Common myeloid progenitor, CD34-positive (primary cell): Measurements from ENCODE around the gene NMU.

Experiments
- CTCF ChIA-PET: fragments of 350-600 bp; sonication (Branson Sonifier 250); formaldehyde crosslinking; loops from one replicate; lab custom pipeline; 2021; ENCODE audit warnings: antibody characterized with exemption; lab: Charles Lee
- POLR2A ChIA-PET: fragments of 350-600 bp; sonication (Branson Sonifier 250); formaldehyde crosslinking; loops from one replicate; lab custom pipeline; 2021; ENCODE audit warnings: antibody characterized with exemption; lab: Charles Lee
- DNase-seq, 3 donors: peaks; one replicate each; pipeline versions ENCODE4 v3.0.0 to v3.0.0-alpha.2; 2013
- H3K27ac ChIP-seq, 2 experiments: 1 replicate in 1 of 2; 2 replicates in 1 of 2; pipeline ENCODE4 v1.7.0; 2013; ENCODE audit warnings: inconsistent platforms in 2 of 2, low read length in 2 of 2, mild to moderate bottlenecking in 2 of 2, low read depth in 1 of 2, moderate library complexity in 1 of 2; ENCODE audit not compliant: severe bottlenecking in 2 of 2, insufficient read depth in 1 of 2, poor library complexity in 1 of 2
- H3K27me3 ChIP-seq, 5 experiments: replicated peaks in 2 of 5; 1 replicate in 3 of 5; 2 replicates in 2 of 5; pipeline versions ENCODE4 v1.6.1 to v1.7.0; 2013; ENCODE audit warnings: low read length in 4 of 5, mild to moderate bottlenecking in 2 of 5, moderate library complexity in 2 of 5, inconsistent platforms in 1 of 5; ENCODE audit not compliant: insufficient read depth in 5 of 5, control insufficient read depth in 4 of 5
- H3K36me3 ChIP-seq, 4 experiments: 1 replicate in 2 of 4; 2 replicates in 2 of 4; pipeline versions ENCODE4 v1.6.1 to v1.7.0; 2013; ENCODE audit warnings: low read length in 3 of 4, control low read depth in 1 of 4, mild to moderate bottlenecking in 1 of 4; ENCODE audit not compliant: control insufficient read depth in 4 of 4, insufficient read depth in 4 of 4
- H3K4me1 ChIP-seq, 4 experiments: 1 replicate in 3 of 4; 2 replicates in 1 of 4; pipeline versions ENCODE4 v1.6.1 to v1.7.1; 2013; ENCODE audit warnings: low read length in 3 of 4, mild to moderate bottlenecking in 3 of 4, control low read depth in 1 of 4, inconsistent platforms in 1 of 4, moderate library complexity in 1 of 4; ENCODE audit not compliant: control insufficient read depth in 4 of 4, insufficient read depth in 4 of 4; ENCODE audit errors: control extremely low read depth in 1 of 4
- H3K4me3 ChIP-seq, 7 experiments: 1 replicate in 4 of 7; 2 replicates in 3 of 7; pipeline versions ENCODE4 v1.5.1 to v1.7.0; 2013; ENCODE audit warnings: mild to moderate bottlenecking in 7 of 7, low read length in 6 of 7, moderate library complexity in 6 of 7, inconsistent platforms in 2 of 7, low read depth in 2 of 7, control low read depth in 1 of 7; ENCODE audit not compliant: insufficient read depth in 4 of 7, control insufficient read depth in 1 of 7; ENCODE audit errors: extremely low read depth in 1 of 7
- H3K9me3 ChIP-seq, 5 experiments: 1 replicate in 4 of 5; 2 replicates in 1 of 5; pipeline versions ENCODE4 v1.6.1 to v1.7.1; 2013; ENCODE audit warnings: low read length in 4 of 5, mild to moderate bottlenecking in 2 of 5, inconsistent platforms in 1 of 5, low read depth in 1 of 5, moderate library complexity in 1 of 5; ENCODE audit not compliant: control insufficient read depth in 4 of 5, insufficient read depth in 2 of 5; ENCODE audit errors: control extremely low read depth in 1 of 5
- WGBS: methylation state at CpG from one replicate; pipeline ENCODE4 v1.1.5; 2013; ENCODE audit not compliant: insufficient coverage; 5-methylcytosine and 5-hydroxymethylcytosine counted together

The NMU gene

GRCh38 chr4:55673424-55673823 lies 37.3 kb upstream of the NMU start:
- H3K9me3 ChIP-seq: peaks cover 0 to 7% (median 0%) of the 10 kb centered on the region in 5 experiments
- CTCF ChIA-PET: no interaction called here
- peaks cover 0 to 1% (median 0%) of the 10 kb centered on the region in 5 experiments for H3K27me3 ChIP-seq
- no peaks in the 10 kb centered on the region for H3K36me3 ChIP-seq
- no peak overlapping the region for H3K4me3 ChIP-seq
- WGBS: 100% methylated on average over 1 of the region's 1 CpG
- H3K4me1 ChIP-seq: peaks cover 0 to 3% (median 0%) of the 10 kb centered on the region in 4 experiments
- POLR2A ChIA-PET: no interaction called here
- peak; percentile 2 to 44 (median 41) for DNase-seq
- no peak overlapping the region for H3K27ac ChIP-seq

GRCh38 chr4:55671667-55672066 lies 35.6 kb upstream of the NMU start:
- no peaks in the 10 kb centered on the region for H3K36me3 ChIP-seq
- no peak for DNase-seq
- peaks cover 0 to 1% (median 0%) of the 10 kb centered on the region in 5 experiments for H3K27me3 ChIP-seq
- H3K4me1 ChIP-seq: peaks cover 0 to 3% (median 0%) of the 10 kb centered on the region in 4 experiments
- ChIA-PET POLR2A (no interaction called here), CTCF (no interaction called here)
- H3K4me3 ChIP-seq: no peak overlapping the region
- H3K9me3 ChIP-seq: peaks cover 0 to 7% (median 0%) of the 10 kb centered on the region in 5 experiments
- H3K27ac ChIP-seq: no peak overlapping the region

GRCh38 chr4:55670695-55671094 lies 34.6 kb upstream of the NMU start:
- WGBS: 94% methylated on average over 2 of the region's 2 CpGs
- peaks cover 0 to 8% (median 0%) of the 10 kb centered on the region in 5 experiments for H3K27me3 ChIP-seq
- no peak overlapping the region for H3K4me3 ChIP-seq
- POLR2A ChIA-PET: no interaction called here
- peaks cover 0 to 7% (median 0%) of the 10 kb centered on the region in 5 experiments for H3K9me3 ChIP-seq
- H3K27ac ChIP-seq: no peak overlapping the region
- H3K36me3 ChIP-seq: no peaks in the 10 kb centered on the region
- CTCF ChIA-PET: no interaction called here
- peaks cover 0 to 3% (median 0%) of the 10 kb centered on the region in 4 experiments for H3K4me1 ChIP-seq
- no peak for DNase-seq

- Histone ChIP-seq H3K4me3 (no peak overlapping the region), H3K4me1 (peaks cover 0 to 3% (median 0%) of the 10 kb centered on the region in 4 experiments), H3K36me3 (no peaks in the 10 kb centered on the region), H3K27me3 (peaks cover 0 to 8% (median 0%) of the 10 kb centered on the region in 5 experiments), H3K27ac (no peak overlapping the region), H3K9me3 (peaks cover 0 to 5% (median 0%) of the 10 kb centered on the region in 5 experiments)
- WGBS: 95% methylated on average over 5 of the region's 6 CpGs
- ChIA-PET CTCF (no interaction called here), POLR2A (no interaction called here)
- no peak for DNase-seq
Measured at GRCh38 chr4:55668449-55668848, 32.4 kb upstream of the NMU start.

- POLR2A ChIA-PET: no interaction called here
- WGBS: no CpG with 5 or more reads among the region's 1 CpG
- DNase-seq: no peak
- no peaks in the 10 kb centered on the region for H3K36me3 ChIP-seq
- H3K4me3 ChIP-seq: no peak overlapping the region
- no peaks in the 10 kb centered on the region for H3K4me1 ChIP-seq
- H3K27ac ChIP-seq: no peak overlapping the region
- peaks cover 0 to 8% (median 0%) of the 10 kb centered on the region in 5 experiments for H3K27me3 ChIP-seq
- CTCF ChIA-PET: no interaction called here
- no peaks in the 10 kb centered on the region for H3K9me3 ChIP-seq
Measured at GRCh38 chr4:55666535-55666934, 30.4 kb upstream of the NMU start.

- Histone ChIP-seq H3K4me1 (no peaks in the 10 kb centered on the region), H3K36me3 (no peaks in the 10 kb centered on the region), H3K27me3 (peaks cover 0 to 8% (median 0%) of the 10 kb centered on the region in 5 experiments), H3K4me3 (no peak overlapping the region), H3K9me3 (no peaks in the 10 kb centered on the region), H3K27ac (no peak overlapping the region)
- ChIA-PET CTCF (no interaction called here), POLR2A (no interaction called here)
- DNase-seq: no peak
- 92% methylated on average over 6 of the region's 6 CpGs for WGBS
Measured at GRCh38 chr4:55663145-55663544, 27.0 kb upstream of the NMU start.

GRCh38 chr4:55661398-55662056 lies 25.4 kb upstream of the NMU start:
- WGBS: 100% methylated on average over 5 of the region's 5 CpGs
- DNase-seq: no peak
- H3K27ac ChIP-seq: no peak overlapping the region

More at GRCh38 chr4:55661398-55662056, 25.4 kb upstream of the NMU start:
- CTCF ChIA-PET: no interaction called here
- Histone ChIP-seq H3K4me1 (no peaks in the 10 kb centered on the region), H3K27me3 (peaks cover 0 to 5% (median 0%) of the 10 kb centered on the region in 5 experiments), H3K36me3 (no peaks in the 10 kb centered on the region), H3K4me3 (no peak overlapping the region), H3K9me3 (no peaks in the 10 kb centered on the region)
- POLR2A ChIA-PET: no interaction called here
